Left ventricle myocardium inferior (tissue), 1 donor: ENCODE data around the gene ELOVL7. TPM values are rescaled to one million over a fixed set of nuclear protein-coding genes. Genes with fewer than 3 reads are reported as not detected.

Source experiments
- DNase-seq: peaks from one replicate; pipeline ENCODE4 v3.0.0-alpha.2; 2020
- H3K27ac ChIP-seq: fragments of 200-600 bp; replicated peaks from 2 replicates; pipeline ENCODE4 v1.8.0; 2021
- H3K27me3 ChIP-seq: fragments of 200-600 bp; 2 replicates; pipeline ENCODE4 v1.8.0; 2021; ENCODE audit warnings: low read depth
- H3K36me3 ChIP-seq: fragments of 200-600 bp; 2 replicates; pipeline ENCODE4 v1.8.0; 2021
- H3K4me1 ChIP-seq: fragments of 200-600 bp; 2 replicates; pipeline ENCODE4 v1.8.0; 2021
- H3K4me3 ChIP-seq: fragments of 200-600 bp; 2 replicates; pipeline ENCODE4 v1.8.0; 2021; ENCODE audit warnings: mild to moderate bottlenecking, moderate library complexity
- H3K9me3 ChIP-seq: fragments of 200-600 bp; replicated peaks from 2 replicates; pipeline ENCODE4 v1.8.0; 2021
- CTCF ChIP-seq: fragments of 200-600 bp; IDR thresholded peaks from 2 replicates; pipeline ENCODE4 v1.8.0; 2021; ENCODE audit warnings: antibody characterized with exemption, mild to moderate bottlenecking, borderline replicate concordance
- intact Hi-C: fragments of 100-400 bp; cut with micrococcal nuclease; formaldehyde crosslinking; loops from one replicate; pipeline ENCODE4 v1.11.0; 2022
- total RNA-seq: library from RNA; stranded (reverse); fragmentation: NEBNext Ultra II Directional; extraction: Animal tissue kit (Norgen Biotek cat#: 25700); gene quantifications from one replicate; pipeline ENCODE4 v1.2.1, GENCODE V29; 2021
- donor health status: DM: no; HTN: yes; CAD: no; lungs with severe emphysema.

Gene ELOVL7
- total RNA-seq, 1 donor from 2014 or later: 0.19 TPM

DNA sequence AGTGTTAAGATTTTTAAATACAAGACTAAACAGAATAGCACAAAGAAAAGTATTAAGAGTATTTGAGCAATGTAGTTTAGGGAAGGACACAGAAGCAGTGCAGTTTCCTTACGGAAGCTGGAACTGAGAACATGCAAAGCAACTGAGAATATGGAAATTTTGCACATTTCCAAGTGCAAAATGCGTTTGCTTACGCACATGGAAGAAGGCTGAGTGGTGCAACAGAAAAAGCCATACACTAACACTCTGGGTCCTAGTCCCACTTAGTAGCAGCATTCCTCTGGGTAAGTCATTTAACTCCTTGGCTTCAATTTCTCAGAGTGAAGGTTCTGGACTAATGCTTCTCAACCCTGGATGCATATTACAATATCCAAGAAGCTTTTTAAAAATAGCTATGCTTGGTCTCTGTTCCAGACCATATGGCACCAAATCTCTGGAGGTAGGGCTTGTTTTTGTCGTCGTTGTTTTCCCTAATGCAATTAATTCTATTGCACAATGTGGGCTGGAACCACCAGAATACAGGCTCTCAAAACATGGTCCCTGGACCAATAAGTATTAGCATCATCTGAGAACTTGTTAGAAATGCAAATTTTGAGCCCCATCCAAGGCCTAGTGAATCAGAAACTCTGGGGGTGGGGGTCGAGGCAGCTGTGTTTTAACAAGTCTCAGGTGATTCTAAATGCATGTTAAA, 78.9 kb downstream of the ELOVL7 start:
- Histone ChIP-seq H3K27me3 (no peaks in the 10 kb centered on the region), H3K4me1 (no peaks in the 10 kb centered on the region), H3K36me3 (no peaks in the 10 kb centered on the region), H3K4me3 (no peak overlapping the region), H3K9me3 (no peaks in the 10 kb centered on the region), H3K27ac (no peak overlapping the region)
- intact Hi-C loops: no loop called here
- DNase-seq: no peak
- TF ChIP-seq CTCF: no peak

GRCh38 chr5:60763061-60763460, 81.0 kb downstream of the ELOVL7 start:
- no peaks in the 10 kb centered on the region for H3K36me3 ChIP-seq
- TF ChIP-seq CTCF: no peak
- intact Hi-C loops: no loop called here
- DNase-seq: no peak
- H3K4me3 ChIP-seq: no peak overlapping the region
- H3K4me1 ChIP-seq: no peaks in the 10 kb centered on the region
- no peaks in the 10 kb centered on the region for H3K27me3 ChIP-seq
- no peak overlapping the region for H3K27ac ChIP-seq
- no peaks in the 10 kb centered on the region for H3K9me3 ChIP-seq

DNA sequence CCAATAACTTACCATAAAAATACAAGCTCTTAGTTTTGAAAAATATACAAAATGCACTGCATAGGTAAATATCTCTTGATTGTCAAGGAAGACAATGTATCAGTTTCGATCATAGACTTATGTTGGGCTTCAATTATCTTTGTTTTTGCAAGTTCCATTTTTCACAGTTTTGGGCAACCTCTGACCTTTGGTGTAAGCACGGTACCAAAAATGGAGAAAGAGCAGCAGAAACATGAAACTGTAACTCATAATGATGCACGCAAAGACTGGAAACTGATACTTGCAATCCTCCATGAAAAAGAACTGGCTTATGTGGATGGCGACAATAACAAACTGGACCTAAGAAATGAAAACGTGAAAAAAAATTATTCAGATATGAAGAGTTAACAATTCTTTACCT, 89.6 kb downstream of the ELOVL7 start:
- Histone ChIP-seq H3K27me3 (no peaks in the 10 kb centered on the region), H3K4me1 (no peaks in the 10 kb centered on the region), H3K36me3 (no peaks in the 10 kb centered on the region), H3K9me3 (no peaks in the 10 kb centered on the region), H3K27ac (no peak overlapping the region), H3K4me3 (no peak overlapping the region)
- no peak for DNase-seq
- no peak for TF ChIP-seq CTCF
- intact Hi-C loops: no loop called here

DNA sequence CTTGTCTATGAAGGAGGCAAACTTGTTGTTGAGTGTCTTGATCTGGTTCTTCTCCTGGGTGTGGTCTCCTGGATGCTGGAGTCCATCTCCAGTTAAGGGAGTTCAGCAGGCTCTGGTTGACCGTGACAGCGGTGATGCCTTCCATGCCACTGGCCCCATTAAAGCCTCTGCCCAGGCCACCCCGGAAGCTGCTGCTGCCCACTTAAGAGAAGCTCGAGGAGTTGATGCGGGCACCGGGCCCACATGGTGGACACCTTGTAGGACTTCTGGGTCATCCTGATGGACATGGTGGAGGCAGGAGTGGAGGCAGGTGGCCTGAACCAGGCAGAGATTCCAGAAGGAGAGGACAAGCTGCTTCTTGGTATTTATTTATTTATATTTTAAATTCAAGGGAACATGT, 99.4 kb downstream of the ELOVL7 start:
- Histone ChIP-seq H3K27ac (no peak overlapping the region), H3K27me3 (no peaks in the 10 kb centered on the region), H3K9me3 (peaks cover 21% of the 10 kb centered on the region), H3K4me3 (no peak overlapping the region), H3K36me3 (no peaks in the 10 kb centered on the region), H3K4me1 (no peaks in the 10 kb centered on the region)
- TF ChIP-seq CTCF: no peak
- DNase-seq: no peak
- intact Hi-C loops: no loop called here

DNA sequence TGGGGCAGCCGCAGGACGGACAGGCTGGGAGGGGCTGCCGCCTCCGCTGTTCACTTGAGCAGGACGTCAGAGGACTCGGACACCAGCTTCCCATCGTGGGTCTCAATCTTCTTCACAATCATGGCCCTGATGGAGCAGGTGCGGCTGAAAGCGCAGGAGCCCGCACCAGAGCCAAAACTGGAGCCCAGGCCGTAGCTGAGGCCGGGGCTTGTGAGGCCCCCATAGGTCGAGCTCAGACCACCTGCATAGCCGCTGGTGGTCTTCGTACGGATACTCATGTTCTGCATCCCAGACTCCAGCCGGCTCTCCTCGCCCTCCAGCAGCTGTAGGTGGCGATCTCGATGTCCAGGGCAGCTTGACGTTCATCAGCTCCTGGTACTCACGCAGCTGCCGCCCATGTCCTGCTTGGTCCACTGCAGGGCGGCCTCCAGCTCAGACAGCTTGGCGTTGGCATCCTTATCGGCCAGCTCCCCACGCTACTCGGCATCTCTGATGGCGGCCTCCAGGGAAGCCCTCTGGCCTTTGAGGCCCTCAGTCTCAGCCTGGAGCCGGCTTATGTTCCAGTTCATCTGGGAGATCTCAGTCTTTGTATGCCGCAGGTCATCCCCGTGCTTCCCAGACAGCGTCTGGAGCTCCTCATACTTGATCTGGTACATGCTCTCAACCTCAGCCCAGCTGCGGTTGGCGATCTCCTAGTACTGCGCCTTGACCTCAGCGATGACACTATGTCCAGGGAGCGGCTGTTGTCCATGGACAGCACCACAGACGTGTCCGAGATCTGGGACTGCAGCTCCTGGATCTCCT, 100.4 kb downstream of the ELOVL7 start:
- H3K9me3 ChIP-seq: peaks cover 29% of the 10 kb centered on the region
- intact Hi-C loops: no loop called here
- no peak overlapping the region for H3K4me3 ChIP-seq
- H3K27me3 ChIP-seq: no peaks in the 10 kb centered on the region
- no peak for TF ChIP-seq CTCF
- H3K4me1 ChIP-seq: no peaks in the 10 kb centered on the region
- H3K27ac ChIP-seq: no peak overlapping the region
- no peaks in the 10 kb centered on the region for H3K36me3 ChIP-seq
- DNase-seq: no peak
